HG02981 (cell line): ENCODE results near the gene PNCK.

Experiments used
- ATAC-seq: cut with Tn5 transposase; IDR thresholded peaks from one replicate; pipeline ENCODE4 v1.9.1; 2021; ENCODE audit warnings: mild to moderate bottlenecking, moderate library complexity; ENCODE audit not compliant: unreplicated experiment

PNCK gene

GRCh38 chrX:153642051-153642654 lies 31.5 kb downstream of the PNCK start:
- no peak for ATAC-seq

DNA sequence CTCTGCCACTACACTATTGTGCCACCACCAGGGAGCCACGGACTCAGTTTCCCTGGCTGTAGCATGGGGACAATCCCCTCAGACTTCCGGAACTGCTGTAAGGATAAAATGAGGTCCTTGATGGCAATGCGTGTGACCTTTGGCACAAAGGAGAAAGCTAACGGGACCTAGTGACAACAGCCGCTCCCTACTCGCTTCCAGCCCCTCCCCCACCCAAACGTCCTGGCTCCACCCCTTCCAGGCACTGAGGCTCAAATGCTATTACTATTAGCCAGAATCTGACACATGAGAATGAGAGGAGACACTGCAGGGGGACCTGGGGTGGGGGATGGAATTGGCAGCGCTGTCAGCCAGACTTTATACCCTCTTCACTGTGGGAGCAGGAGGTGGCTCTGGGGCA lies 32.0 kb downstream of the PNCK start:
- ATAC-seq: no peak

DNA sequence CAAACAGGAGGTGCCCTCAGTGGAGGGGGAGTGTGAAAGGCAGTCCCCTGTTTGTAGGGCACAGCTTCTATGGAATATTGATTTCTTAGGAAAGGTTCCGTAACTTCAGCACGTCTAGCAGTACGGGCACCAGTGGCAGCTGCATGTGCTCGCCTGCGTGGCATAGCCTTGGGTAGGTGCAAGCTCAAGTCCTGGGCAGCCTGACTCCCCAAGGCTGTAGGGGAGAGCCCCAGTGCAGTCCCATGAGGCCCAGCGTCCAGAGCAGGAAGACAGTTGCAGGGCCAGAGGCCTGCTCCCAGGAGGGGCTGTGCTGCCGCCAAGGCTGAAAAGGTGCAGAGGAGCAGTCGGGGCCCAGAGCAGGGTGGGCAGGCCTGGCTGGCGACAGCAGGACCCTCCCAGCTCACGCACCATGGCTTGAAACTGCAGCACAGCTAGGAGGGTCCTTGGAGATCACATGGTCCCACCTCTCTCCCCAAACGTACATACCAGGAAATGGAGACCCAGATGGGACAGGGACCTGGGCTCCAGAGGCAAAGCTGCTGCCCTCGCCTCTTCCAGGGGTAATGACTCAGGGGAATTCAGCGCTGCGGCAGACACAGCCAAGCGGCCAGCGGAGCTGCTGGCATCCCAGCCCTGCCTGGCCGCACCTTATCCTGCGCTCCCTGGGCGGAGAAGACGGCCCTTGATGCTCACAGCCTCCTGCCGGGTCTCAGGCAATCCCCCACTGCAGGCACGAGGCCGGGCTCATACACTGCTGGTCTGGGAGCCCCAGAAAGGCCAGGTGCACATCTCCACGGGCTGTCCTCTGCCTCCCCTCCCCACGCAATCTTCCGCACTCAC lies 32.7 kb downstream of the PNCK start:
- ATAC-seq: no peak

DNA sequence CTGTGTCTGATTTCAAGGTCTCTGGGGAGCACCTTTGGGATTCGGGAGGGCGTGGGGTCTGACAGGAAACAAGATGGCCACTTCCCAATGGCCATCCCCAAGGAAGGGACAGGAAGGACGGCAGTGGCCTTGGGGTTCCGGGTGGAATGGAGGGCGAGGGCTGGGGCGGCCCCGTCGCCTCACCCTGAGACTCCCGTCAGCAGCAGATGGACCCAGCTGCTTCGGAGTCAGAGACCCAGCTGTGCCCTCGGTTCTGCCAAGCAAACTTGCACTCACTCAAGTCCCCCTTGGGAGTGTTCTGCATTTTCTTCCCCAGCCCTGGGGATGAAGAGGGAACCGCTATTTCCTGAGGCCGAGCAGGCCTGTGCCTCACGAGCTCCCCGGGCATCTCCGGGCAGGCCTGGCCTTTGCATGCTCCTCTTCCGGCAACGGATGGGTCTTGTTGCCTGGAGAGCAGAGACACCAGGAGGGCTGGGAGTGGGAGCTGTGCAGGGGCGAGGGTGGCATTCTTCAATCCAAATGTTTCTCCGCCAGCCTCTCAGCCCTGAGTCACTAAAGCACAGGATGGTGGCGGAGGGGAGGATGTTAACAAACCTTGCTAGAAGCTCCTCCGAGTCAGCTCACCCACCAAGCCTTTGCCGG lies 33.4 kb downstream of the PNCK start:
- no peak for ATAC-seq

- no peak for ATAC-seq
These were observed 34.2 kb downstream of the PNCK start for GRCh38 chrX:153639177-153640044.

DNA sequence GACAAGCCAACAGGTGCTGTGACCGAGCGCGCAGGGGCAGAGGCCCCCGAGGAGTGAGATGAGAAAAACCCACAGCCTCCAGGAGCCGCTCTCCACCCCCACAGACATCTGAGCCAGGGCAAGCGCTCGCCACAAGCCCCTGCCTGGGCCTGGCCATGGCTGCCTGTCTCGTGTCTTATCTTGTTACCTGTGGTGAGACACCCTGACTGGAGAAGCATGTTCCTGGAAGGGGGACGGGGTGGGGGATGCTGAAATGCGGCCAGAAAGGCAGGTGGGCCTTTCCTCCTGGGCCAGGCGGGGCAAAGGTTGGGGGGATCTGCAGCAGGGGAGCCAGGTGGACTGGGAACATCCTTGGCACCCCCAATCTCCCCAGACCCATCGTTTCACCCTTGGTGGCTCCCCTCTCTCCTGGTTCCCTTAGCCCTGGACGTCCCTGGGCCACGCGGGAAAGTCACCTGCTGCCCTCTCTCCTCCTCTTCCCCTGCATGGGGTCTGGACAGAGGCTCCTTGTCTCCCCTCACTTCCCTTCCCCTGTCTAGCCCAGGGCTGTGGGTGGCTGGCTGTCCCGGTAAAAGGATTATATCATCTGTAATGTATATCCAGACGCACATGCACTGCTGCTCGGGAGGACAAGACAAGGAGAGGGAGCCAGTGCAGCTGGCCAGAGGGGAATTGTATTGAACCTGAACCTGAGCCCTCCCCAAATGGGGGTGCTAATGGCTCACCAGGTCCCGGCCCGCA lies 35.0 kb downstream of the PNCK start:
- ATAC-seq: no peak

DNA sequence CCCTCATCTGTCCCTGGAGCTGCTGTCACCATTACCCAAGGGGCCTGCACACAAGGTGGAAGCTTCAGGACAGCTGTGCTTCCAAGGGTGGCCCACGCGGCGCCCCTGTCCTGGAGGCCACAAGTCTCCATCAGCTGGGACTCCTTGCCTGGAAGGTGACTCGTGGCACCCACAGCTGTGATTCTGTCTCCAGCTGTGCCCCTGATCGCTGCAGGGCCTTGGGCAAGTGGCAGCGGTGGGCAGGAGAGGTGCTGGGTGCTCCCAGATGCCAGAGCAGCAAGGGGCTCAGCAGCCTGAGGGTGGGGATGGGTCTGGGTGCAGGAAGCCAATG lies 35.6 kb downstream of the PNCK start:
- no peak for ATAC-seq

GRCh38 chrX:153637121-153638040 lies 36.2 kb downstream of the PNCK start:
- no peak for ATAC-seq

- ATAC-seq: no peak
These were observed 36.9 kb downstream of the PNCK start for GRCh38 chrX:153636716-153637115.

GRCh38 chrX:153635788-153636668 lies 37.6 kb downstream of the PNCK start:
- no peak for ATAC-seq

- ATAC-seq: no peak
These were observed 38.2 kb downstream of the PNCK start for GRCh38 chrX:153635388-153635787.

GRCh38 chrX:153634832-153635231 lies 38.8 kb downstream of the PNCK start:
- ATAC-seq: no peak

DNA sequence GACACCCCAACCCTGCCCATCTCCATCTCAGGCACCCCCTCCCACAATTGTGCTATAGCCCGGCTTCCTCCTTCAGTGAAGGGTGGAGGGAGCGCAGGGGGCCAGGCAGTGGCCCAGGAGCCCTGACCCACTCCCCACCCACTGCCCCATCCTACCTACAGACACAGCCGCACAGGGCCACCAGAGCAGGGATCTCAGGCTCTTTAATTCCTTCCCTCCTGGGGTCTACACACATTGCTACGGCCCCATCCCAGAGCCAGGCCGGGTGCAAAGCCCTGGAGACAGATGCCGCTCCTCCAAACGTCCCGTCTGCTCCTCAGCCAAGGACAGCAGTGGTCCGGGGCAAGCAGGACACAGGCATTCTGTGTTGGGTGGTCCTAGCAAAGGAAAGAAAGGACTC lies 39.4 kb downstream of the PNCK start:
- ATAC-seq: no peak

DNA sequence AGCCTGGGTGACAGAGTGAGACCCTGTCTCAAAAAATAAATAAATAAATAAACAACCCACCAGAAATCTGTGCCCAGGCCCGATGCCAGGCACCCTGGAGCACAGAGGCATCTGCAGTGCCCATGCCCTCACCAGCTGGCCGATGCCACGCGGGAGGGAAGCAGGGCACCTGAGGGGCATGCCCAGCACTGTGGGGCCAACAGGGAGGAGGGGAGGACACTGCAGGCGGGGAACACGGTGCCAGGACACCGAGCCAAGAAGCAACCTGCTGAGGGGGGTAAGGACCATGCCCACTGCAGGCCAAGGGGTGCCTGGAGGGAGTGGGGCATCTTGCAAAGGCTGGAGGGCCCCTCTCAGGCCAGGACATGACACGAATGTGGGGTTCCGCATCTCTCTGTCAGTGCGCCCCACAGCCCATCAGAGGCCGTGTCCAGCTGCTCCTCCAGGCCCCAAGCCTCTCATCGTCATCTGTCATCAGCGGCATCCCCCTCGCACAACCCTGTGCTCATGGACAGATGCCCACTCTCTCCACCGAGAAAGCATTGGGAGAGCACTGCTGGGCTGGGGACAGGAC lies 39.9 kb downstream of the PNCK start:
- ATAC-seq: no peak

DNA sequence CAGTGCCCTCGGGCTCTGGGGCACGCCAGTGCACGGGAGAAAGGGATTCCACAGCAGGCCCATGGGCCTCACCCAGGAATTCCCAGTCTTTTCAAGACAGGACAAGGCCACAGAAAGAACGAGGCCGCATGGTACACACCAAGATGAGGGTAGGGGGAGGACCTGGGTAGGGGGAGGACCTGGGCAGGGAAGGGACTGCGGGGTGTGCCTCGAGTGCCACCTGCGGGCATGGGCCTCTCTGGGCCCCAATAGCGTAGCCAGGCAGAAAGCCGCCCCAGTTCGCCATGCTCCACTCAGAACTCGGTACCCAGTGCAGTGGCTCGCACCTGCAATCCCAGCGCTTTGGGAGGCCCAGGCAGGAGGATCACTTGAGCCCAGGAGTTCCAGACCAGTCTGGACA lies 40.6 kb downstream of the PNCK start:
- ATAC-seq: no peak

DNA sequence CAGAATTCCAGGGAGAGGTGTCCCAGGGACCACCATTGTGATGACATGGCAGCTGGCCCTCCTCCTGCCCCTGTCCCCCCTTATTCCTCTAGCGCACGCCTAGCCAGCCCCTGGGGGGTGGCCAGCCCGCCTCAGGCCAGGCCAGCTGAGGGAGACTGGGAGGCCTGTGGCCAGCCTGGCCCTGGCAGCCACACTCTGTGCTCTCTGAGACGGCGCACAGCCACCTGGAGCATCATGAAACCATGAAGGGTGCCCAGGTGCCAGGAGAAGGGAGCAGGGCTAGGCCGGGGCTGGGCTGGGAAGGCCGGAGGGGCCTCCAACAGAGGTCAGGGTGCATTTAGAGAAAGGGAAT lies 41.0 kb downstream of the PNCK start:
- no peak for ATAC-seq

DNA sequence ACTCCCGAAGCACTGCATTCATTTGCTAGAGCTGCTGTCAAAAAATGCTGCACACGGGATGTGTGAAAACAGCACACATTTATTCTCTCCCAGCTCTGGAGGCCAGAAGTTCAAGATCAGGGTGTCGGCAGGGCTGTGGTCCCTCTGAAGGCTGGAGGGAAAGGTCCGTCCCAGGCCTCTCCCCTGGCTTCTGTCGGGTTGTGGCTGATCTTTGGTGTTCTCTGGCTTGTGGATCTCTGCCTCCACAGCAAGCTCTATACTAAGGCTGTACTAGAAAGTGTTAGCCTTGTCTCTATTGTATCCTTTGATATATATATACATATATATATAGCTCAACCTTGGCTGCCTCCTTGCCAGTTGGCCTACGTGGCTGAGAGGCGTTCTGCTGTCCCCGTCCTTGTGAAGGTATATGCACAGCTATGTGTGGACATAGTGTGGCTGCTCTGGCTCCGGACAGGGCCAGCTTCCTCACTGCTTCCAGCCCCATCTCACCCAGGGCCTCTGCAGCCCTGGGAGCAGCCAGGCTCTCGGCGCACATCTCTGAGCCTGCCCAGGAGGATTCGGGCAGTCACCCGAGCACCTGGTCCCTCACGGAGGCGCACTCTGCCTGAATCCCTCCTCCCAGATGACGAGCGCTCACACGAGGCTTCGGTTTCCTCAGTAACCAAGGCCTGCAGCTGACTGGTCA lies 41.6 kb downstream of the PNCK start:
- no peak for ATAC-seq

DNA sequence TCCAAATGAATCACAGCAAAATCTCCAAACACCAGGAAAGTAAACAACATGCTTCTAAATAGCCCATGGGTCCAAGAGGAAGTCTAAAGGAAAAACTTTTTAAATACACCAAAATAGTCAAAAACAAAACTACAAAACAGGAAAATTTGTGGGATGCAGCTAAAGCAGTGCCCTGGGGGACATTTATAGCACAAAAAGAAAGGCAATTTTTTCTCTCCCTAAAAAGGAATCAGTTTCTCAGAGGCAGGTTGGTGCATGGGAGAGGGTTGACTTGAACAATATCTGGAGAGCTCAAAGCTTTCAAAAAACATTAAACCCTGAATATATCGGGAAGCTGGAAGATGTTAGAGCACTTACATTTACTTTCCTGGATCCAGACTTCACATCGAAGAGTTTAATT lies 42.3 kb downstream of the PNCK start:
- ATAC-seq: no peak
